IMR-90 (cell line): ENCODE data around the gene PIGH. TPM values are rescaled to one million over a fixed set of nuclear protein-coding genes. Genes with fewer than 3 reads are reported as not detected.

ENCODE experiments used
- ATAC-seq: fragments of 200-7000 bp; cut with Tn5 transposase; 2 replicates; pipeline ENCODE4 v1.9.1; 2020; ENCODE audit warnings: low read depth, mild to moderate bottlenecking, moderate library complexity
- BruUV-seq: library from RNA; stranded (reverse); fragments of 400-500 nt; replicated peaks from 2 replicates; lab custom pipeline; 2021; lab: Mats Ljungman, UMichigan
- CTCF ChIA-PET: fragments of 300-600 bp; formaldehyde crosslinking; extraction: SDS; loops from one replicate; lab custom pipeline; 2021; ENCODE audit warnings: antibody characterized with exemption; lab: Yijun Ruan, JAX
- POLR2A ChIA-PET: fragments of 300-600 bp; sonication (Branson Sonifier 250); formaldehyde crosslinking; loops from one replicate; lab custom pipeline; 2022; ENCODE audit warnings: antibody characterized with exemption; ENCODE audit not compliant: unreplicated experiment; lab: Charles Lee
- DNase-seq: peaks from one replicate; pipeline ENCODE4 v3.0.0; 2013
- H2AFZ ChIP-seq: replicated peaks from 2 replicates; pipeline ENCODE3; 2013; ENCODE audit warnings: low read length, mild to moderate bottlenecking; ENCODE audit not compliant: poor library complexity
- H2AK5ac ChIP-seq: 2 replicates; pipeline ENCODE4 v1.6.1; 2013; ENCODE audit warnings: low read depth, low read length, inconsistent platforms
- H2AK9ac ChIP-seq: replicated peaks from 2 replicates; pipeline ENCODE3; 2013; ENCODE audit warnings: mild to moderate bottlenecking, low read depth, low read length, moderate library complexity; ENCODE audit not compliant: poor library complexity
- H2BK120ac ChIP-seq: 2 replicates; pipeline ENCODE4 v1.6.1; 2013; ENCODE audit warnings: low read depth, low read length, inconsistent platforms
- H2BK15ac ChIP-seq: 3 replicates; pipeline ENCODE4 v1.6.1; 2013; ENCODE audit warnings: low read depth, low read length, inconsistent platforms
- H2BK20ac ChIP-seq: 2 replicates; pipeline ENCODE4 v1.6.1; 2013; ENCODE audit warnings: low read depth, mild to moderate bottlenecking, inconsistent platforms, low read length, moderate library complexity
- H2BK5ac ChIP-seq: 2 replicates; pipeline ENCODE4 v1.6.1; 2013; ENCODE audit warnings: mild to moderate bottlenecking, low read depth, low read length, inconsistent platforms; ENCODE audit not compliant: poor library complexity, severe bottlenecking
- H3K14ac ChIP-seq: replicated peaks from 2 replicates; pipeline ENCODE4 v1.6.1; 2013; ENCODE audit warnings: low read depth, low read length, inconsistent platforms
- H3K18ac ChIP-seq: 2 replicates; pipeline ENCODE4 v1.6.1; 2013; ENCODE audit warnings: low read depth, low read length, control low read depth
- H3K23ac ChIP-seq: 2 replicates; pipeline ENCODE4 v1.6.1; 2013; ENCODE audit warnings: low read depth, low read length, inconsistent platforms
- H3K27ac ChIP-seq: 2 replicates; pipeline ENCODE4 v1.5.1; 2013; ENCODE audit warnings: mild to moderate bottlenecking, control low read depth, low read length; ENCODE audit not compliant: insufficient read depth
- H3K27me3 ChIP-seq: 2 replicates; pipeline ENCODE4 v1.6.1; 2013; ENCODE audit warnings: low read length; ENCODE audit not compliant: control insufficient read depth, insufficient read depth
- H3K36me3 ChIP-seq: 2 replicates; pipeline ENCODE4 v1.6.1; 2013; ENCODE audit warnings: low read length, mixed read lengths; ENCODE audit not compliant: control insufficient read depth, insufficient read depth
- H3K4ac ChIP-seq: 2 replicates; pipeline ENCODE4 v1.6.1; 2013; ENCODE audit warnings: low read depth, low read length, inconsistent platforms
- H3K4me1 ChIP-seq: 2 replicates; pipeline ENCODE4 v1.6.1; 2013; ENCODE audit warnings: low read length, mixed read lengths; ENCODE audit not compliant: control insufficient read depth, insufficient read depth
- H3K4me2 ChIP-seq: 2 replicates; pipeline ENCODE4 v1.6.1; 2013; ENCODE audit warnings: low read depth, mild to moderate bottlenecking, control low read depth, low read length, moderate library complexity
- H3K4me3 ChIP-seq: 2 replicates; pipeline ENCODE4 v1.5.1; 2013; ENCODE audit warnings: low read depth, mild to moderate bottlenecking, control low read depth, low read length, moderate library complexity; ENCODE audit not compliant: insufficient read depth
- H3K56ac ChIP-seq: 2 replicates; pipeline ENCODE4 v1.6.1; 2013; ENCODE audit warnings: low read length, inconsistent platforms; ENCODE audit not compliant: insufficient read depth; ENCODE audit errors: extremely low read depth
- H3K79me1 ChIP-seq, 2 experiments: 2 replicates each; pipeline ENCODE4 v1.6.1; 2013; ENCODE audit warnings: low read length in 2 of 2, inconsistent platforms in 1 of 2, low read depth in 1 of 2
- H3K9ac ChIP-seq: 2 replicates; pipeline ENCODE4 v1.6.1; 2013; ENCODE audit warnings: low read depth, low read length, control low read depth
- H3K9me1 ChIP-seq: 2 replicates; pipeline ENCODE4 v1.6.1; 2013; ENCODE audit warnings: low read length, inconsistent platforms; ENCODE audit not compliant: insufficient read depth
- H3K9me3 ChIP-seq: 2 replicates; pipeline ENCODE4 v1.6.1; 2013; ENCODE audit warnings: low read length; ENCODE audit not compliant: control insufficient read depth, insufficient read depth
- H4K20me1 ChIP-seq: 2 replicates; pipeline ENCODE4 v1.6.1; 2013; ENCODE audit warnings: low read length, inconsistent platforms; ENCODE audit not compliant: insufficient read depth
- H4K5ac ChIP-seq: 2 replicates; pipeline ENCODE4 v1.6.1; 2013; ENCODE audit warnings: mild to moderate bottlenecking, low read depth, low read length, control low read depth
- H4K8ac ChIP-seq, 2 experiments: 2 replicates each; pipeline ENCODE4 v1.6.1; 2013; ENCODE audit warnings: low read depth in 2 of 2, low read length in 2 of 2, control low read depth in 1 of 2, inconsistent platforms in 1 of 2
- H4K91ac ChIP-seq: 2 replicates; pipeline ENCODE4 v1.6.1; 2013; ENCODE audit warnings: low read depth, low read length, inconsistent platforms; ENCODE audit not compliant: insufficient read depth
- BHLHE40 ChIP-seq: fragments of 150-350 bp; IDR thresholded peaks from 2 replicates; pipeline ENCODE4 v1.6.1; 2016; ENCODE audit warnings: mild to moderate bottlenecking, low read depth, low read length
- CEBPB ChIP-seq: IDR thresholded peaks from 2 replicates; pipeline ENCODE4 v1.6.1; 2012; ENCODE audit warnings: low read depth, low read length, improper control_type of control experiment
- CTCF ChIP-seq: conservative IDR thresholded peaks from 2 replicates; pipeline ENCODE4 v1.5.1; 2012; ENCODE audit warnings: mild to moderate bottlenecking, low read depth, low read length, improper control_type of control experiment
- ELK1 ChIP-seq: fragments of 150-350 bp; IDR thresholded peaks from 2 replicates; pipeline ENCODE4 v1.6.1; 2016; ENCODE audit warnings: low read depth, mild to moderate bottlenecking, low read length, moderate library complexity, borderline replicate concordance
- FOS ChIP-seq: fragments of 150-350 bp; IDR thresholded peaks from 2 replicates; pipeline ENCODE4 v1.6.1; 2016; ENCODE audit warnings: low read depth, low read length
- MAFK ChIP-seq: IDR thresholded peaks from 2 replicates; pipeline ENCODE4 v1.6.1; 2012; ENCODE audit warnings: low read depth, low read length, improper control_type of control experiment
- MAZ ChIP-seq: IDR thresholded peaks from 2 replicates; pipeline ENCODE4 v1.6.1; 2012; ENCODE audit warnings: low read depth, mild to moderate bottlenecking, low read length, improper control_type of control experiment, moderate library complexity, borderline replicate concordance
- MXI1 ChIP-seq: IDR thresholded peaks from 2 replicates; pipeline ENCODE4 v1.6.1; 2012; ENCODE audit warnings: low read depth, mild to moderate bottlenecking, low read length, moderate library complexity, borderline replicate concordance
- NFE2L2 ChIP-seq: fragments of 150-350 bp; IDR thresholded peaks from 2 replicates; pipeline ENCODE4 v1.6.1; 2016; ENCODE audit warnings: low read depth, mild to moderate bottlenecking, low read length
- POLR2A ChIP-seq: IDR thresholded peaks from 2 replicates; pipeline ENCODE4 v1.6.1; 2012; ENCODE audit warnings: mild to moderate bottlenecking, low read depth, low read length
- RAD21 ChIP-seq: IDR thresholded peaks from 2 replicates; pipeline ENCODE4 v1.6.1; 2012; ENCODE audit warnings: low read length, improper control_type of control experiment
- RCOR1 ChIP-seq: IDR thresholded peaks from 2 replicates; pipeline ENCODE4 v1.6.1; 2012; ENCODE audit warnings: mild to moderate bottlenecking, low read length, improper control_type of control experiment; ENCODE audit not compliant: insufficient replicate concordance
- RFX5 ChIP-seq: IDR thresholded peaks from 2 replicates; pipeline ENCODE4 v1.8.0; 2012; ENCODE audit warnings: low read depth, mild to moderate bottlenecking, low read length, moderate library complexity
- SMC3 ChIP-seq: fragments of 150-350 bp; IDR thresholded peaks from 2 replicates; pipeline ENCODE4 v1.6.1; 2016; ENCODE audit warnings: low read depth, mild to moderate bottlenecking, antibody characterized with exemption, low read length, moderate library complexity
- USF2 ChIP-seq: fragments of 150-350 bp; IDR thresholded peaks from 2 replicates; pipeline ENCODE4 v1.6.1; 2017; ENCODE audit warnings: mild to moderate bottlenecking, antibody characterized with exemption, low read length, low read depth
- WGBS, 2 experiments: methylation state at CpG; one replicate each; pipeline versions ENCODE4 v1.1.5 to v1.1.7; 2013; ENCODE audit warnings: missing lambda C conversion rate in 2 of 2; ENCODE audit not compliant: insufficient read length in 1 of 2; ENCODE audit errors: extremely low coverage in 2 of 2; 5-methylcytosine and 5-hydroxymethylcytosine counted together
- dilution Hi-C: fragments of 300-500 bp; cut with HindIII; formaldehyde crosslinking; loops from one replicate; pipeline ENCODE4 v1.14.3; 2018; ENCODE audit warnings: low sequenced_read_pairs; ENCODE audit not compliant: unreplicated experiment
- in situ Hi-C: fragments of 300-500 bp; cut with MboI; formaldehyde crosslinking; loops from 3 replicates; pipeline ENCODE4 v1.14.3; 2019; ENCODE audit warnings: low sequenced_read_pairs, inconsistent platforms, mixed read lengths
- intact Hi-C: fragments of 100-400 bp; cut with micrococcal nuclease; formaldehyde crosslinking; loops from 2 replicates; pipeline ENCODE4 v1.10.0; 2022
- polyA plus RNA-seq, 3 experiments: library from polyadenylated mRNA; depleted of rRNA; stranded (reverse); fragments of >200 nt; gene quantifications; 2 replicates each; pipeline ENCODE4 v1.2.3, GENCODE V29; 2012; ENCODE audit warnings: low replicate concordance in 1 of 3
- total RNA-seq: library from RNA; depleted of rRNA; stranded (reverse); fragments of >200 nt; gene quantifications from 2 replicates; pipeline ENCODE4 v1.2.3, GENCODE V29; 2012

PIGH gene
- total and polyA plus RNA-seq, 2 of the 4 experiments (the other 2 are of a cell fraction): 7.9 to 13.5 TPM

GRCh38 chr14:67638642-67639041 is 38.6 kb upstream of the PIGH start:
- Histone ChIP-seq H2BK120ac (no peak overlapping the region), H2BK5ac (no peak overlapping the region), H2BK20ac (no peak overlapping the region), H3K27ac (no peak overlapping the region), H3K4ac (no peak overlapping the region), H3K27me3 (no peaks in the 10 kb centered on the region), H4K91ac (no peak overlapping the region), H3K79me1 (no peaks in the 10 kb centered on the region), H3K23ac (no peak overlapping the region), H3K14ac (no peak overlapping the region), H3K4me2 (no peak overlapping the region), H3K9ac (no peak overlapping the region), H2AK9ac (no peak overlapping the region), H3K36me3 (no peaks in the 10 kb centered on the region), H3K18ac (no peak overlapping the region), H2AFZ (no peak overlapping the region), H3K4me3 (no peak overlapping the region), H2AK5ac (no peak overlapping the region), H3K4me1 (no peaks in the 10 kb centered on the region), H2BK15ac (no peak overlapping the region), H4K5ac (no peak overlapping the region), H4K8ac (no peak overlapping the region), H3K9me1 (peaks cover 3% of the 10 kb centered on the region; the same call in 1 of the 2 replicates), H4K20me1 (no peaks in the 10 kb centered on the region), H3K56ac (no peak overlapping the region), H3K9me3 (no peaks in the 10 kb centered on the region)
- intact Hi-C loops (no loop called here), in situ Hi-C loops (no loop called here), dilution Hi-C loops (no loop called here)
- no TSS peak for BruUV-seq
- WGBS, 2 experiments: no CpG with 5 or more reads among the region's 3 CpGs
- ATAC-seq (no peak), DNase-seq (no peak)
- ChIA-PET CTCF (no interaction called here), POLR2A (no interaction called here)
- no peak for TF ChIP-seq RFX5
- TF ChIP-seq FOS: no peak
- TF ChIP-seq BHLHE40: no peak
- no peak for TF ChIP-seq MAZ
- no peak for TF ChIP-seq ELK1
- TF ChIP-seq NFE2L2: no peak
- TF ChIP-seq SMC3: no peak
- no peak for TF ChIP-seq RCOR1
- no peak for TF ChIP-seq CEBPB
- no peak for TF ChIP-seq USF2
- no peak for TF ChIP-seq MAFK
- TF ChIP-seq RAD21: no peak
- TF ChIP-seq CTCF: no peak
- TF ChIP-seq POLR2A: no peak
- no peak for TF ChIP-seq MXI1
